Breast epithelium (tissue), 4 donors: ENCODE results near the gene HPX. TPM values are rescaled to one million over a fixed set of nuclear protein-coding genes. Genes with fewer than 3 reads are reported as not detected.

Experiments used
- DNase-seq, 2 donors: peaks; one replicate each; pipeline ENCODE4 v3.0.0-alpha.2; 2019; ENCODE audit warnings: low spot score in 2 of 2
- H3K27ac ChIP-seq, 2 donors: fragments of 200-600 bp; sonication (generic) in 1 of 2; one replicate each; pipeline ENCODE4 v1.5.1; 2016 to 2019; ENCODE audit warnings: mild to moderate bottlenecking in 1 of 2
- H3K27me3 ChIP-seq, 2 donors: fragments of 200-600 bp; sonication (generic) in 1 of 2; one replicate each; pipeline versions ENCODE4 v1.5.1 to v1.6.0; 2017 to 2019; ENCODE audit warnings: control low read depth in 1 of 2, mild to moderate bottlenecking in 1 of 2
- H3K36me3 ChIP-seq: fragments of 200-600 bp; one replicate; pipeline ENCODE4 v1.5.1; 2019
- H3K4me1 ChIP-seq, 2 donors: fragments of 200-600 bp; sonication (generic); one replicate each; pipeline ENCODE4 v1.5.1; 2016 to 2019; ENCODE audit warnings: control low read depth in 1 of 2
- H3K4me3 ChIP-seq, 3 donors: fragments of 200-600 bp; sonication (generic); 1 replicate in 2 of 3; 2 replicates in 1 of 3; pipeline ENCODE4 v1.5.1; 2016 to 2019; ENCODE audit warnings: mild to moderate bottlenecking in 3 of 3, moderate library complexity in 2 of 3
- H3K9me3 ChIP-seq, 2 donors: fragments of 200-600 bp; sonication (generic) in 1 of 2; one replicate each; pipeline ENCODE4 v1.5.1; 2016 to 2019; ENCODE audit warnings: control low read depth in 1 of 2
- CTCF ChIP-seq, 3 donors: fragments of 450-650 bp; IDR thresholded peaks; one replicate each; pipeline ENCODE4 v1.5.1; 2016 to 2017; ENCODE audit warnings: antibody characterized with exemption in 3 of 3, mild to moderate bottlenecking in 3 of 3, moderate library complexity in 3 of 3
- POLR2A ChIP-seq: fragments of 450-650 bp; IDR thresholded peaks from one replicate; pipeline ENCODE4 v1.6.1; 2016; ENCODE audit warnings: antibody characterized with exemption, mild to moderate bottlenecking, moderate library complexity
- POLR2AphosphoS5 ChIP-seq, 3 donors: sonication (generic); formaldehyde crosslinking; IDR thresholded peaks; one replicate each; pipeline ENCODE4 v1.6.1; 2017; ENCODE audit warnings: antibody characterized with exemption in 3 of 3
- intact Hi-C: fragments of 100-400 bp; cut with DNase I; formaldehyde crosslinking; loops from one replicate; pipeline ENCODE4 v1.15.1; 2023; ENCODE audit warnings: low total_unique reads
- total RNA-seq, 3 donors: library from RNA; depleted of rRNA; stranded (reverse); fragments of >200 nt; gene quantifications; one replicate each; pipeline ENCODE4 v1.1.0, GENCODE V29; 2016

Gene HPX
- total RNA-seq, 3 donors from 2014 or later: 0.96 to 25.2 (median 12.9) TPM

DNA sequence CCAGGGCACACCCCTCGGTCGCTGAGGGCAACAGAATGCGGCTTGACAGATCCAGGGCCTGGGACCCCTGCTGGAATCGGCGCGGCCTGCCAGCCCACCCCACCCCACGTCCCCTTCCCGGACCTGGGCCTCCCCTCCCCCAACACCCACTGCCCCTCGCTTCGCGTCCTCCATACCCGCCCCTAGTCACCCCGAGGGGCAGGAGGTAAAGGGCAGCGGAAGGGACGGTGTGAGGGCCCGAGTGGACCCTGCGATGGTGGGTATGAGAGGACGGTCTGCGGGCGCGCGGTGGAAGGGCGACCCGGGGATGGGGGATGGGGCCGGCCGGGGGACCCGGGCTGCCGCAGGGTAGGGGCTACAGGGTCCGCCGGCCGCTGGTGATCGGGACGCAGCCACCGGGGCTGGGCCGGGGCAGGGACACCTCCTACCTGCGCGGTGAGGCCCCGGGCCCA is 22.2 kb downstream of the HPX start:
- intact Hi-C loops: no loop called here
- DNase-seq: no peak
- TF ChIP-seq CTCF (IDR thresholded peaks at IDR 0.05) (no peak), POLR2A (peak; percentile 18), POLR2AphosphoS5 (IDR thresholded peaks at IDR 0.05) (no peak)
- peak overlapping the region; percentile 87 to 97 (median 93) for H3K4me3 ChIP-seq
- H3K27me3 ChIP-seq: no peaks in the 10 kb centered on the region
- no peaks in the 10 kb centered on the region for H3K9me3 ChIP-seq
- H3K36me3 ChIP-seq: no peaks in the 10 kb centered on the region
- H3K4me1 ChIP-seq: peaks cover 5% of the 10 kb centered on the region in 2 donors
- H3K27ac ChIP-seq: peak overlapping the region; percentile 87 to 93

GRCh38 chr11:6417907-6418556 is 22.8 kb downstream of the HPX start:
- TF ChIP-seq CTCF (IDR thresholded peaks at IDR 0.05) (no peak), POLR2AphosphoS5 (IDR thresholded peaks at IDR 0.05) (no peak), POLR2A (no peak)
- H3K9me3 ChIP-seq: no peaks in the 10 kb centered on the region
- no peaks in the 10 kb centered on the region for H3K27me3 ChIP-seq
- DNase-seq: no peak
- peak overlapping the region; percentile 87 to 93 for H3K27ac ChIP-seq
- no peaks in the 10 kb centered on the region for H3K36me3 ChIP-seq
- intact Hi-C loops: no loop called here
- H3K4me3 ChIP-seq: peak overlapping the region; percentile 87 to 97 (median 93)
- peaks cover 5% of the 10 kb centered on the region in 2 donors for H3K4me1 ChIP-seq

DNA sequence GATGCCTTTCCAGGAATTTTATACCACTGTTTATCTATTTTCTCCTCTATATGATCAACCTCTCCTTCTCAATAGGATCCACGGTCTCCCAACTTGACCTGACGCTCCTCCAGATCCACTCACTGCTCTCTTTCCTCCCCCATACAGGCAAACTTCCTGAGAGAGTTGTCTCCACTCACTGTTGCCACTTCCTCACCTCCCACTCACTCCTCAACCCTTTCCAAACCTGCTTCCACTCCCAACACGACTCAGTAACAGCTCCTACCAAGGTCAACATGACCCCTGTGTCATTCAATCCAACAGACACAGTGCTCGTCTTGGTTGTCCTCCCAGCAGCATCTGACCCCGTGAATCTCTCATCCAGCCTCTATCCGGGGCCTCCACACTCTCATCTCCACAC is 25.0 kb downstream of the HPX start:
- TF ChIP-seq CTCF (IDR thresholded peaks at IDR 0.05) (no peak), POLR2A (no peak), POLR2AphosphoS5 (IDR thresholded peaks at IDR 0.05) (no peak)
- H3K4me1 ChIP-seq: peaks cover 5% of the 10 kb centered on the region in 2 donors
- intact Hi-C loops: no loop called here
- peak overlapping the region in 1 of 2 donors; percentile 32 for H3K27ac ChIP-seq
- H3K27me3 ChIP-seq: no peaks in the 10 kb centered on the region
- no peak for DNase-seq
- H3K9me3 ChIP-seq: no peaks in the 10 kb centered on the region
- no peaks in the 10 kb centered on the region for H3K36me3 ChIP-seq
- H3K4me3 ChIP-seq: no peak overlapping the region

- TF ChIP-seq CTCF (IDR thresholded peaks at IDR 0.05): no peak
- TF ChIP-seq POLR2AphosphoS5 (IDR thresholded peaks at IDR 0.05): no peak
- TF ChIP-seq POLR2A: no peak
- no peaks in the 10 kb centered on the region for H3K27me3 ChIP-seq
- no peaks in the 10 kb centered on the region for H3K9me3 ChIP-seq
- peaks cover 3% of the 10 kb centered on the region in 2 donors for H3K4me1 ChIP-seq
- H3K4me3 ChIP-seq: no peak overlapping the region
- no peaks in the 10 kb centered on the region for H3K36me3 ChIP-seq
- peak overlapping the region in 1 of 2 donors; percentile 69 for H3K27ac ChIP-seq
- DNase-seq: no peak
- intact Hi-C loops: no loop called here
Measured at GRCh38 chr11:6414874-6415328, 25.9 kb downstream of the HPX start.

DNA sequence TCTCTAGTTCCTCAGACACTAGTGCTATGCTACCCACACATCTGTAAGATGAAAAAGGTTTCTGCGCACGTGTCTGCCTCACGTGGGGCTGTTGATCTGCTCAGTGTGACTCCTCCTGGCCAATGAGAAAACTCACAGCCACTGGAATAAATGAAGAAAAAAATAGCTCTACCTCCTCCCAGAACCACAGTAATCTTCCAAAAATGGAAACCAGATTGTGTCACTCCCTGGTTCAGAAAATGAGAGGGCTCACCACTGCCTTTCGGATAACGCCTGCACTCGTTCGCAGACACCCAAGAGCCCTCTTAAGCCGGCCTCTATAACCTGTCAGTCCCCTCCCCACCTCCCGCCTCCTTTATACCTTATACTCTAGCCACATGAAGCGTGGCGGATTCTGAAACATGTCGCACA is 27.0 kb downstream of the HPX start:
- intact Hi-C loops: no loop called here
- peak overlapping the region in 1 of 2 donors; percentile 69 for H3K27ac ChIP-seq
- no peak for DNase-seq

More for the DNA sequence above, 27.0 kb downstream of the HPX start:
- Histone ChIP-seq H3K36me3 (no peaks in the 10 kb centered on the region), H3K27me3 (no peaks in the 10 kb centered on the region), H3K4me3 (no peak overlapping the region), H3K4me1 (no peaks in the 10 kb centered on the region), H3K9me3 (no peaks in the 10 kb centered on the region)
- no peak for TF ChIP-seq CTCF (IDR thresholded peaks at IDR 0.05)
- TF ChIP-seq POLR2AphosphoS5 (IDR thresholded peaks at IDR 0.05): no peak
- TF ChIP-seq POLR2A: no peak
